GM23338 (cell line): ENCODE measurements around the gene SMPD4. TPM values are rescaled to one million over a fixed set of nuclear protein-coding genes. Genes with fewer than 3 reads are reported as not detected.
"Not testable (repeated sequence)": the region's sequence is repeated elsewhere in the genome, so short reads cannot be mapped to it uniquely, and the experiment has no call there.

Experiments used
- ATAC-seq: fragments of 200-7000 bp; cut with Tn5 transposase; 3 replicates; pipeline ENCODE4 v1.9.1; 2020
- DNase-seq: peaks from one replicate; pipeline ENCODE4 v3.0.0-alpha.2; 2015; ENCODE audit warnings: low spot score
- H2AFZ ChIP-seq: fragments of 200-600 bp; sonication (generic); 2 replicates; pipeline ENCODE4 v1.8.0; 2016; ENCODE audit warnings: antibody characterized with exemption, mild to moderate bottlenecking, moderate library complexity
- H3F3A ChIP-seq: fragments of 200-600 bp; sonication (generic); replicated peaks from 2 replicates; pipeline ENCODE4 v1.8.0; 2017; ENCODE audit warnings: antibody characterized with exemption, mixed run types, low read depth
- H3K27ac ChIP-seq: fragments of 200-600 bp; sonication (generic); 2 replicates; pipeline ENCODE4 v1.6.1; 2016; ENCODE audit warnings: low read depth
- H3K27me3 ChIP-seq: fragments of 200-600 bp; sonication (generic); 2 replicates; pipeline ENCODE4 v1.8.0; 2016; ENCODE audit warnings: mild to moderate bottlenecking, mixed run types, moderate library complexity; ENCODE audit not compliant: insufficient read depth
- H3K36me3 ChIP-seq: fragments of 200-600 bp; sonication (generic); 2 replicates; pipeline ENCODE4 v1.8.0; 2016; ENCODE audit warnings: mild to moderate bottlenecking; ENCODE audit not compliant: insufficient read depth
- H3K4me1 ChIP-seq: fragments of 200-600 bp; sonication (generic); 2 replicates; pipeline ENCODE4 v1.8.0; 2016; ENCODE audit warnings: mild to moderate bottlenecking, moderate library complexity; ENCODE audit not compliant: insufficient read depth
- H3K4me2 ChIP-seq: fragments of 200-600 bp; sonication (generic); 2 replicates; pipeline ENCODE4 v1.7.1; 2017; ENCODE audit warnings: mixed run types
- H3K4me3 ChIP-seq: fragments of 200-600 bp; sonication (generic); 2 replicates; pipeline ENCODE4 v1.6.1; 2016; ENCODE audit warnings: mixed run types
- H3K79me2 ChIP-seq: fragments of 200-600 bp; sonication (generic); replicated peaks from 2 replicates; pipeline ENCODE4 v1.8.0; 2017; ENCODE audit warnings: mild to moderate bottlenecking; ENCODE audit not compliant: insufficient read depth
- H3K9me2 ChIP-seq: fragments of 200-600 bp; sonication (generic); 2 replicates; pipeline ENCODE4 v1.8.0; 2017; ENCODE audit not compliant: insufficient read depth
- H4K20me1 ChIP-seq: fragments of 200-600 bp; sonication (generic); replicated peaks from 2 replicates; pipeline ENCODE4 v1.8.0; 2017; ENCODE audit warnings: mild to moderate bottlenecking; ENCODE audit not compliant: insufficient read depth
- H3K27ac Mint-ChIP-seq: 2 replicates; pipeline ENCODE4 v1.8.0; 2020; ENCODE audit warnings: inconsistent platforms, mild to moderate bottlenecking, moderate library complexity, mixed read lengths
- H3K27me3 Mint-ChIP-seq: 3 replicates; pipeline ENCODE4 v1.8.0; 2022; ENCODE audit warnings: low read depth, mild to moderate bottlenecking, moderate library complexity, mixed read lengths, inconsistent platforms; ENCODE audit not compliant: insufficient read depth, poor library complexity
- H3K36me3 Mint-ChIP-seq: 3 replicates; pipeline ENCODE4 v1.8.0; 2021; ENCODE audit warnings: low read depth, mild to moderate bottlenecking, inconsistent platforms, moderate library complexity, mixed read lengths
- H3K4me1 Mint-ChIP-seq: 3 replicates; pipeline ENCODE4 v1.8.0; 2020; ENCODE audit warnings: mild to moderate bottlenecking, inconsistent platforms, mixed read lengths
- H3K4me3 Mint-ChIP-seq: 3 replicates; pipeline ENCODE4 v1.8.0; 2021; ENCODE audit warnings: moderate library complexity, mild to moderate bottlenecking, inconsistent platforms, mixed read lengths
- H3K9me3 Mint-ChIP-seq: 3 replicates; pipeline ENCODE4 v1.8.0; 2020; ENCODE audit warnings: moderate library complexity, mild to moderate bottlenecking, inconsistent platforms, mixed read lengths
- CREB1 ChIP-seq: fragments of 250-450 bp; sonication (Bioruptor Pico); IDR thresholded peaks from 2 replicates; pipeline ENCODE4 v1.5.0; 2020; ENCODE audit warnings: low read depth, mild to moderate bottlenecking, moderate library complexity
- CTCF ChIP-seq, 2 experiments: fragments of 200-600 bp in 1 of 2; sonication (generic) in 1 of 2; conservative IDR thresholded peaks; 2 replicates each; pipeline versions ENCODE4 v1.5.1 to v1.6.1; 2016 to 2017; ENCODE audit warnings: antibody characterized with exemption in 2 of 2, low read depth in 2 of 2, mild to moderate bottlenecking in 2 of 2, moderate library complexity in 1 of 2
- EZH2 ChIP-seq: fragments of 200-600 bp; sonication (generic); IDR thresholded peaks from one replicate; pipeline ENCODE4 v1.8.0; 2017; ENCODE audit warnings: antibody characterized with exemption, mild to moderate bottlenecking, low read depth; ENCODE audit not compliant: unreplicated experiment
- EZH2phosphoT487 ChIP-seq: fragments of 200-600 bp; sonication (generic); IDR thresholded peaks from one replicate; pipeline ENCODE4 v1.8.1; 2018; ENCODE audit warnings: antibody characterized with exemption; ENCODE audit not compliant: unreplicated experiment
- JUNB ChIP-seq: IDR thresholded peaks from one replicate; pipeline ENCODE4 v1.6.1; 2016; ENCODE audit warnings: antibody characterized with exemption; ENCODE audit not compliant: unreplicated experiment
- NANOG ChIP-seq: IDR thresholded peaks from 2 replicates; pipeline ENCODE4 v1.6.1; 2016; ENCODE audit warnings: antibody characterized with exemption, borderline replicate concordance
- ZNF114 ChIP-seq: fragments of 250-450 bp; sonication (Bioruptor Pico); IDR thresholded peaks from 2 replicates; pipeline ENCODE4 v1.5.0; 2020; ENCODE audit warnings: mild to moderate bottlenecking, moderate library complexity
- ZNF331 ChIP-seq: fragments of 250-450 bp; sonication (Bioruptor Pico); IDR thresholded peaks from 2 replicates; pipeline ENCODE4 v1.5.0; 2020; ENCODE audit warnings: low read depth, mild to moderate bottlenecking, moderate library complexity
- ZNF462 ChIP-seq: fragments of 250-450 bp; sonication (Bioruptor Pico); IDR thresholded peaks from 2 replicates; pipeline ENCODE4 v1.5.0; 2020; ENCODE audit warnings: mild to moderate bottlenecking, moderate library complexity
- polyA plus RNA-seq: library from polyadenylated mRNA; unstranded; fragments of >200 nt; fragmentation: Nextera tagmentation; extraction: Ambion mirVana; gene quantifications from 2 replicates; pipeline ENCODE4 v1.2.1, GENCODE V29; 2016
- total RNA-seq: library from RNA; depleted of rRNA; stranded (reverse); fragments of >200 nt; shearing (Covaris generic); gene quantifications from 2 replicates; pipeline ENCODE4 v1.2.3, GENCODE V29; 2014

Gene SMPD4
- total and polyA plus RNA-seq, 2 experiments from 2014 or later = 44.2 to 98.6 TPM

- Mint-ChIP-seq H3K27me3 (peaks cover 10% of the 10 kb centered on the region), H3K27ac (peak overlapping the region; percentile 31; the same call in 1 of the 2 replicates), H3K36me3 (peaks cover 35% of the 10 kb centered on the region)
- H3K4me1 Mint-ChIP-seq, H3K36me3 ChIP-seq, H3K4me2 ChIP-seq, H3K9me2 ChIP-seq, H3K4me3 Mint-ChIP-seq, H3K27me3 ChIP-seq, H3K4me3 ChIP-seq, H3K79me2 ChIP-seq, H4K20me1 ChIP-seq, H3K27ac ChIP-seq, H3F3A ChIP-seq, H3K9me3 Mint-ChIP-seq, H2AFZ ChIP-seq, H3K4me1 ChIP-seq: not testable (repeated sequence)
- peak; percentile 82 for DNase-seq
- peak; percentile 85 for ATAC-seq
- peak; percentile 57 to 81 for TF ChIP-seq CTCF (conservative IDR thresholded peaks at IDR 0.05; ENCODE audit: low read depth in 2 of 2)
Measured at GRCh38 chr2:130155956-130156623, 25.3 kb downstream of the SMPD4 start.

- Histone ChIP-seq H3K4me3 (no peak overlapping the region), H3F3A (no peaks in the 10 kb centered on the region), H3K4me1 (no peaks in the 10 kb centered on the region), H3K4me2 (no peak overlapping the region), H3K27me3 (no peaks in the 10 kb centered on the region), H2AFZ (no peak overlapping the region), H4K20me1 (no peaks in the 10 kb centered on the region; the same call in 1 of the 2 replicates), H3K9me2 (no peaks in the 10 kb centered on the region), H3K36me3 (no peaks in the 10 kb centered on the region), H3K27ac (no peak overlapping the region), H3K79me2 (no peaks in the 10 kb centered on the region)
- Mint-ChIP-seq H3K36me3 (peaks cover 31% of the 10 kb centered on the region), H3K9me3 (no peaks in the 10 kb centered on the region), H3K4me3 (no peak overlapping the region), H3K27me3 (peaks cover 8% of the 10 kb centered on the region), H3K27ac (no peak overlapping the region), H3K4me1 (no peaks in the 10 kb centered on the region; the same call in 1 of the 3 replicates)
- ATAC-seq (no peak), DNase-seq (no peak)
- TF ChIP-seq CREB1 (CRISPR knock-in tag) (no peak), ZNF331 (no peak), NANOG (no peak), ZNF114 (CRISPR knock-in tag) (no peak), ZNF462 (CRISPR knock-in tag) (no peak), EZH2phosphoT487 (no peak), JUNB (no peak), CTCF (conservative IDR thresholded peaks at IDR 0.05; ENCODE audit: low read depth in 2 of 2) (no peak), EZH2 (no peak)
Measured at GRCh38 chr2:130154773-130155765, 26.3 kb downstream of the SMPD4 start.
